Retina (tissue), 1 donor: ENCODE data around the gene LMF2.

ENCODE experiments used
- DNase-seq: peaks from one replicate; pipeline ENCODE4 v3.0.0-alpha.2; 2016

The LMF2 gene

DNA sequence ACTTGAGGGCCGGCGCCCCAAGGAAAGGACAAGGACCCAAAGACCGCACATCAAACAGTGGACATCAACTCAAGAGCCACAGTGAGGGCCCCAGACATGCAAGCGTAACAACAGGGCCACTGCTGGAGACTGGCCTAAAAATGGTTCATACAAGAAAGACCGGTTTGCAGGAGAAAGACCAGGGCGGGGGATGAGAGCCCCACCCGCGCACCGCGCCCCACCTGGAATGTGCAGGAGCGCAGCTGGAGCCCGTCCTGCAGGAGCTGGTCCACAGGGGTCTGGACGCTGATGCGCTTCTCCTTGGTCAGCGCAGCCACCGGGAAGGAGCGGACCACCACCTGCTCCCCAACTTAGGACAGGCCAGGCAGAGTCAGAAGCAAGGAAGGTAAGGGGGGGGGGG is 46.6 kb downstream of the LMF2 start:
- no peak for DNase-seq

- DNase-seq, result no peak
Measured at GRCh38 chr22:50459496-50460140, 47.9 kb downstream of the LMF2 start.

GRCh38 chr22:50459016-50459415 is 48.5 kb downstream of the LMF2 start:
- DNase-seq, result no peak

DNA sequence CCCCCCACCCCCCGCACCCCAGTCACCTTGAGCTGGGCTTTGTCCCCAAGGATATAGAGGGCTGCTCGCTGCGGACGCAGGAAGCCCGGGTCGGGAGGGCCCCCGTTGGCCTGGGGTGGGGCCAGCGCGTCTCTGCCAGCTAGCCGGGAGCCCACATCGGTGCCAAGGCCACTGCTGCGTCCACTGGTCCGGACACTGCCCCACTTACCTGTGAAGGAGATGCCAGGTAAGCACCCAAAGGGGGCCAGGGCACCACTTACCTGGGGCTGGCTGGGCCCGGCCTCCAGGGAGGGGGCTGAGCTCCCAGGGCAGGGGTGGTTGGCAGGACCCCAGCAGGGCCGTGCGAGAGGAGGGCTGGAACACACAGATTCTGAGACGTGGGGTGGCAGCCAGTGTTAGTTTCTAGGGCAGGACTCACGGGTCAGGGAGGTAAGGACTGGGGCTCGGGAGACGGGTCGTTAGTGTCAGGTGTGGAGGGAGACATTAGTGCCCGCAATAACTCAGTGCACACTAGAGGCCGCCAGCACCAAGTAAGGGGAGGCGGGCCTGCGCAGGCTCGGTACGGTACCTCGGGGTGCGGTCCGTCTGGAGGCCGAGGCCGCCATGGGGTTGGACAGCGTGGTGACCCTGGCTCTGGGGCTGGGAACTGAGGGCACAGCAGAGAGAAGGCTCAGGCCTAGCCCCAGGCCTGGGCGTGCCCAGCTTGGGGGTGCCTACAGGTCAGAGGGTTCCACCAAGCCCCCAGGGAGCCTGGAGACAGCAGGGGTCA is 50.9 kb downstream of the LMF2 start:
- no peak for DNase-seq

- DNase-seq, result no peak
Measured at GRCh38 chr22:50456026-50456425, 51.5 kb downstream of the LMF2 start.

DNA sequence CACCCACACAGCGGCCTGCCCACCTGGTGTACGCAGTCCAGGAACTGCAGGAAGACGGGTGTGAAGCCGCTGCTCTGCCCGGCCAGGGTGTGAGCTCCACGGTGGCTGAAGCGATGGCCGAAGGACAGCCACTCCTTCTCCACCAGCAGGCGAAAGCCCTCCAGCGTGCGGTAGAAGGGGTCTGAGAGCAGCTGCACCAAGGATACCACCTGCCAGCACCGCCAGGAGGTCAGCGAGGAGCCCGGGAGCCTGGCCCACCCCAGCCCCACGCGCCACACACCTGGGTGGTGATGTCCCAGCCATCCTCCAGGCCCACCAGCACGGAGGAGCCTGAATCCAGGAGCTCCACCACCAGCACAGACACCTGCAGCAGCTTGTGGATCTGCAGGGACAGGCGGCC is 52.3 kb downstream of the LMF2 start:
- no peak for DNase-seq

GRCh38 chr22:50454556-50455075 is 52.9 kb downstream of the LMF2 start:
- DNase-seq, result no peak
